Measurements from ENCODE around the gene FOXC1. TPM values are rescaled to one million over a fixed set of nuclear protein-coding genes. Genes with fewer than 3 reads are reported as not detected.

The FOXC1 gene
- total RNA-seq, 1 donor from 2014 or later = not detected

DNA sequence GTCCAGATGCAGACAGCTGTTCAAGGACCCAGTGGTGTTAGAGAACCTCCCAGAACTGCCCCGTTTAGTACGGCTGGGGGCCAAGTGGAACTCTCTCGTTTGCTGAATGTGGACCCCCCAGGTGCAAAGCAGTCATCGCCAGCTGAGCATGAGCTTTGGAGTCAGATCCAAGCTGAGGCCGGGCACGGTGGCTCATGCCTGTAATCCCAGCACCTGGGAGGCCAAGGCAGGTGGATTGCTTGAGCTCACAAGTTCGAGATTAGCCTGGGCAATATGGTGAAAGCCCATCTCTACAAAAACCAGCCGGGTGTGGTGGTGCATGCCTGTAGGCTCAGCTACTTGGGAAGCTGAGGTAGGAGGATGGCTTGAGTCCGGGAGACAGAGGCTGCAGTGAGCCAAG lies 29.7 kb downstream of the FOXC1 start:
- intact Hi-C loops (cut with micrococcal nuclease) = no loop called here

GRCh38 chr6:1640476-1640875 lies 30.8 kb downstream of the FOXC1 start:
- intact Hi-C loops (cut with micrococcal nuclease) = no loop called here

DNA sequence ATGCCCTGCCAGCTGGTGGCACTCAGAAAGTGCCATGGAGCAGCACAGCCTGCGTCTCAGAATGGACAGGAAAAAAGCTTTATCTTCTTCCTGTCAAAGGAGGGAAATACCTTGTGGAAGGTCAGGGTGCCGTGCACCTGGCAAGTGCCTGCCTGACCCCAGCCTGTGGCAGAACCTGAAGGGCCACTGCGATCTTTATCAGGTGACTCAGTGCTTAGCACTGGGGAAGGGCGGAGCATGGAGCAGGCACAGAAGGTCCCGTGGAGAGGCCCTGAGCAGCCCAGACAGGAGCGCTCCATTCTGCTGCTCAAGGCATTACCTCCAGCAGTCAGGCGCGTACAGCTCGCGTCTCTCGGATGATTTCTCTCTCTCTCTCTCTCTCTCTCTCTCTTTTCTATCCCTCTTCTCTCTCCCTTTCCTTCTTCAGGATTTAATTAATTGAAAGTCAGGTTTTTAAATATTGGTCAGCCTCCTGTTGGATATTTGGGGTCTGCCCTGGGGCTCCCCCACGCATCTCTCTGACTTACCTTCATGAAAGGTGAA lies 31.7 kb downstream of the FOXC1 start:
- intact Hi-C loops (cut with micrococcal nuclease) = no loop called here

- intact Hi-C loops (cut with micrococcal nuclease) = no loop called here
Measured at GRCh38 chr6:1643111-1643510, 33.4 kb downstream of the FOXC1 start.

- intact Hi-C loops (cut with micrococcal nuclease) = no loop called here
Measured at GRCh38 chr6:1643830-1644445, 34.2 kb downstream of the FOXC1 start.

GRCh38 chr6:1644516-1645060 lies 34.9 kb downstream of the FOXC1 start:
- intact Hi-C loops (cut with micrococcal nuclease) = no loop called here

GRCh38 chr6:1645466-1646185 lies 35.9 kb downstream of the FOXC1 start:
- intact Hi-C loops (cut with micrococcal nuclease) = no loop called here

DNA sequence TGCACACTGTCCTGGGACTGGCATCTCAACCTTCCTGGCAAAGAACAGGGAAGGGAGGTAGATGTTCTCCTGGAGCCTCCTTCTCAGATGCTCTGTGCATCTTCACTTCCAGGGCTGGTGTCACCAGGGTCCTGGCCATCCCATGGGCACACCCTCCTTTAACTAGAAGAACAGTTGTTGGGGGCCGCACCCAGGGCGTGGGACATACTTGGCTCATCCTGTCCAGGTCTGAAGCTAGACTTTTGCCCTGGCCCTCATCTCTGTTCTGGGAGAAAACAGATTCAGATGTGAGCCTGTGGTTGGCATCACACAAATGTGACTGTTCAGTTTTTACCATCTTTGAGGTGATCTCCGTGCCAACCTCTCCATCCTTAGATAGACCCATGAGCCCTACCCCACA lies 41.6 kb downstream of the FOXC1 start:
- intact Hi-C loops (cut with micrococcal nuclease) = no loop called here

DNA sequence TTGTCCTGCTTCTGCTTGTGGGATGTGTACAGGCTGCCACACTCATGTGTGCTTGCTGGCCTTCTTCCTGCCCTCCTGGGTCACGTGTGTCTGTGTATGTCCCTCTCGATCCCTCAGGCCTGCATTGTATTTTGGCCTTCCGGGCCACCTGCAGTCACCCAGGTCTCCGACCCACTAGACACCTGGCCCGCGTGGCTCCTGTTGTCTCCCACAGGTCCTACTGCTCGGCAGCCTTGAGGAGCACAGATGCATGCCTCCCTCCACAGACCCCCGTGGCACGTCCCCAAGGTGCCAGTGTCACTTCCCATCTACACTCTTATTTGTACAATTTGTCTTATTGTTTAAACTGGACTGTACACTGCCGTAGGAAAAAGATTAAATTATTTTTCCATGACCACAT lies 43.1 kb downstream of the FOXC1 start:
- intact Hi-C loops (cut with micrococcal nuclease) = no loop called here

DNA sequence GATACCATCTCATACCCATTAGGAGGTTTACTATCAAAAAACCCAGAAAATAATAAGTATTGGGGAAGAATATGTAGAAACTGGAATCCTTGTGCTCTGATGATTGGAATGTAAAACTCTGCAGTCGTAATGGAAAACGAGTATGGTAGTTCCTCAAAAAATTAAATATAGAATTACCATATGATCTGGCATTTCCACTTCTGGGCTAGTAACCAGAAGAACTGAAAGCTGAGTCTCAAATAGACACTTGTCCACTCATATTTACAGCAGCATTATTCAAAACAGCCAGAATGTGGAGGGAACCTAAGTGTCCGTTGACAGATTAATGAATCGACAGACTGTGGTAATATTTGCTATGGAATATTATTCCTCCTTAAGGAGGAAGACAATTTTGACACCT lies 44.3 kb downstream of the FOXC1 start:
- intact Hi-C loops (cut with micrococcal nuclease) = no loop called here

DNA sequence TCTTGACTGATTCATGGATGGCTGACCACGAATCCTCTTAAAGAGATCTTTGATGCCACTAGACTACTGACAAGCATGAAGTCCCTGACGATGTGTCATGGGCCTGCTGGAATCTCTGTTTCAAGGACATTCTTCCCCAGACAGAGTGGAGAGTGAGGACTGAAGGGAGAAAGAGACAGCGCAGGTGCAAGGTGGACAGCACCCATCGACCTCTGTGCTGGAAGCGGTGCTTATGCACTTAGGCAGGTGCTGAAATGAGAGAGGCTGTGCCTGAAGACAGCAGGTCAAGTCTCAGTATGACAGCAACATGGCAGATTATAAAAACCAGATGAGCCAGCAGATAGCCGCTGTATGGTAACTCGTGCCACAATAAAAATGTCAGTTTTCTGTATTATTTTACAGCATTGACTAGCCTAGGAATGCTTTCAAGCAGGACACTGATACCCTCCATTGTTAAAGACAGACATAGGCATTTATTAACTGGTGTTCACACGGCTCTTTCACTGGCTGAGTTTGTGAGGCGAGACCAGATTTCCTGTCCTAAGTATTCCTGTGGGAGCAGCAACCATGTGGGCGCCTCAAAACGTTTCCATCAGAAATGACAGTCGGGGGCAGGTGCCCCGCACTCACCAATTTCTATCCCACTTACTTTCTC lies 47.5 kb downstream of the FOXC1 start:
- intact Hi-C loops (cut with micrococcal nuclease) = no loop called here

GRCh38 chr6:1657771-1658165 lies 48.1 kb downstream of the FOXC1 start:
- intact Hi-C loops (cut with micrococcal nuclease) = no loop called here

DNA sequence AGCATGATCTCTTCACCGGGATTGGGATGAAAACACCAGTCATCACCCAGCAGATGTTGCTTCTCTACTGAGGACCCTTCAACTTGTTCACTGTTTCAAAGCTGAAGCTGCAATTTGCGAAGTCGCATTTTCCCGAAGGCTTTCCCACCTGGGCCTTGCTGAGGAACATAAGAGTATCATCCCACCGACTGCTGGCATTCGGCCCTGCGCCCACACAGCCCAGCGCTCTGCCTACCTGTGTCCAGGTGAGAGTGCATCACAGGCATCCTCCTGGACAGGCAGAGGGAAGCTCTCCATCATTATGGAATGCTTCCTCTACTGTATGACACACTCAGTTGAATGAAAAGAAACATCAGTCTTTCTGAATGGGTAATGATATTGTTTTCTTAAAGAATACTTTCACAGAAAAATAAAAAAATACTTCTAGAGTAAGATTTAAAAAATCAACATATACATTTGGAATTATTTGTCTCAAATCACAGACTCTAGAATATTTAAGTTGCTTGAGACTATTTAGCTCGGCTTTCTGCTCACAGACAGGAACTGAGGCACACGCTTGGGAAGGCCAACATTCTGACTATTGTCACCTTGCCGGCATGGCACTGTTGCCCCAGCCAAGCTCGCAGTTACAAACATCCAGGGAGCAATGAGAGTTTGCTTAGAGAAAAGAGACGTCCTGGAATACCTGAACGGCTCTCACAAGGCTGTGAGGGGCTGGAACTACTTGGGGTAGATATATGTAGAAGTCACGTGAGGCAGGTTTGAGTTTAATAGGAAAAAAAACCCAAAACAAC lies 48.7 kb downstream of the FOXC1 start:
- intact Hi-C loops (cut with micrococcal nuclease) = no loop called here

DNA sequence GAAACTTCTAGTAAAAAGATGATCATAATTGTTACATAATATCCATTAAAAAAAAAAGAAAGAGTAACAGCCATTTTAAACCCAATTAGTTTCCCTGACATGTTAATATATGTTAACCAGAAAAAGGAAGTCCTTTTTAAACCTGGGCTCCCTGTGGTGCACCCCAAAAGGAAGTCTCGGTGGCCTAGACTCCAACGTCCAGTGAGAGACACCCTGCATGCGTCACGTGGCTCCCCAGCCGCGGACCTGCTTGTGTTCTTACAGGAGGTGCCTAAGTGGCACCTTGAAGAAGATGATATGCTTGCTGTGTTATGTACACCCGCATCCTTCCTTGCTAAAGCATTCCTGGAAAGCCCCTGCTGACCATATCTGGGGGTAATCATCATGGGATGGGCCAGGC lies 50.1 kb downstream of the FOXC1 start:
- intact Hi-C loops (cut with micrococcal nuclease) = no loop called here

DNA sequence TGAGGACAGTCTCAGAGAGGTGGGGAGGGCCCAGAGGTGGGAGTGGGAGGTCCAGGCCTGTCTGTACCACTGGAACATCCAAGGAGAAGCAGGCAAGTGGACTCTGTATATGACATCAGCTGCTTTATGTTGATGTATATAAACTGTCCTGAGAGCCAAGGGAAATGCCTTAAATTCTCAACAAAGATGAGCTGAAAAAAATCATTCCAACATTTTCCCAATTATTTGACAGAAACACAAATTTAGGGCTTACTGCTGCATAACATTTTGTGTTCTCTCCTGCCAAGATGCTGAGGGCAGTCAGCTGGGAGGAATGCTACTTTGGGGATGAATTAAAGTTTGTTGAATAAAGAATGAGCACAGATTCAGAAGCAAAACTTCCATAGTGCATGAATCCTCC lies 52.8 kb downstream of the FOXC1 start:
- intact Hi-C loops (cut with micrococcal nuclease) = no loop called here

Other genes with a start within 250 kb of the FOXC1 start
- gene FOXF2, start 220.3 kb upstream of the FOXC1 start, total RNA-seq = not detected in 2 replicates

All from T-helper 1 cell treated with Interleukin-12 subunit alpha and Interleukin-12 subunit beta and Interleukin-4 antibody, amounts not matched to agents 30 ng/mL and 1 ng/mL, for 36 hours (primary cell).